Measurements from ENCODE around the gene MAPK14. TPM values are rescaled to one million over a fixed set of nuclear protein-coding genes. Genes with fewer than 3 reads are reported as not detected.

MAPK14 gene
- total RNA-seq, 1 donor from 2014 or later = 38.4 TPM

GRCh38 chr6:36118550-36119107 is 91.0 kb downstream of the MAPK14 start:
- Histone ChIP-seq H3K27me3 (ENCODE audit: control insufficient read depth, insufficient read depth, low read length) (no peaks in the 10 kb centered on the region), H3K4me3 (ENCODE audit: low read depth, low read length) (no peak overlapping the region), H3K36me3 (ENCODE audit: control insufficient read depth, insufficient read depth, low read length) (no peaks in the 10 kb centered on the region)
- no peak for TF ChIP-seq CTCF (IDR thresholded peaks at IDR 0.05; ENCODE audit: insufficient read depth, low read length, severe bottlenecking)
- FAIRE-seq = peak; percentile 18
- peak; percentile 75 for DNase-seq (ENCODE audit: low read depth)

- TF ChIP-seq CTCF (IDR thresholded peaks at IDR 0.05; ENCODE audit: insufficient read depth, low read length, severe bottlenecking) = no peak
- no peak overlapping the region for H3K4me3 ChIP-seq (ENCODE audit: low read depth, low read length)
- DNase-seq (ENCODE audit: low read depth) (no peak), FAIRE-seq (no peak)
- no peaks in the 10 kb centered on the region for H3K36me3 ChIP-seq (ENCODE audit: control insufficient read depth, insufficient read depth, low read length)
- no peaks in the 10 kb centered on the region for H3K27me3 ChIP-seq (ENCODE audit: control insufficient read depth, insufficient read depth, low read length)
Observed at GRCh38 chr6:36119209-36119608, 91.6 kb downstream of the MAPK14 start.

- H3K27me3 ChIP-seq (ENCODE audit: control insufficient read depth, insufficient read depth, low read length) = no peaks in the 10 kb centered on the region
- no peak for TF ChIP-seq CTCF (IDR thresholded peaks at IDR 0.05; ENCODE audit: insufficient read depth, low read length, severe bottlenecking)
- DNase-seq (ENCODE audit: low read depth) (no peak), FAIRE-seq (no peak)
- H3K4me3 ChIP-seq (ENCODE audit: low read depth, low read length) = no peak overlapping the region
- no peaks in the 10 kb centered on the region for H3K36me3 ChIP-seq (ENCODE audit: control insufficient read depth, insufficient read depth, low read length)
Observed at GRCh38 chr6:36120018-36120417, 92.4 kb downstream of the MAPK14 start.

DNA sequence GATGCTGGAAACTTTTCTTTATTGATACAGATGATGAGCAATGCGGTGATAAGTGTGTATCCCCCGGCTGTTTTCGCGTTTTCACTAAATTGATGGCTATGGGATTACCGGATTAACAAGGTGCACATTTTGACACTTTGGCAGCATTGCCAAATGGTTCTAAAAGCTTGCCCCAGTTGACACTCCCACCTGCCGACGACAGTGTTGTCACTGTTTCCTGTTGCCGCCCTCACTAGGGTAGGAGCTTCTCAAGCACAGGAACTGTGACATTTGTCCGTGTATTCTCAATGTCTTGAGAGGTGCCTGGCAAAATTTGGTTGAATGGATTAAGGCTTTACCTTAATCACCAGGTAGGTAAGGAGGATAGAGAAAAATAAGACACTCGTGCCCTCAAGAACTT is 92.9 kb downstream of the MAPK14 start:
- no peak for DNase-seq (ENCODE audit: low read depth)
- H3K36me3 ChIP-seq (ENCODE audit: control insufficient read depth, insufficient read depth, low read length) = no peaks in the 10 kb centered on the region
- H3K4me3 ChIP-seq (ENCODE audit: low read depth, low read length) = no peak overlapping the region
- H3K27me3 ChIP-seq (ENCODE audit: control insufficient read depth, insufficient read depth, low read length) = no peaks in the 10 kb centered on the region
- FAIRE-seq = no peak
- no peak for TF ChIP-seq CTCF (IDR thresholded peaks at IDR 0.05; ENCODE audit: insufficient read depth, low read length, severe bottlenecking)

DNA sequence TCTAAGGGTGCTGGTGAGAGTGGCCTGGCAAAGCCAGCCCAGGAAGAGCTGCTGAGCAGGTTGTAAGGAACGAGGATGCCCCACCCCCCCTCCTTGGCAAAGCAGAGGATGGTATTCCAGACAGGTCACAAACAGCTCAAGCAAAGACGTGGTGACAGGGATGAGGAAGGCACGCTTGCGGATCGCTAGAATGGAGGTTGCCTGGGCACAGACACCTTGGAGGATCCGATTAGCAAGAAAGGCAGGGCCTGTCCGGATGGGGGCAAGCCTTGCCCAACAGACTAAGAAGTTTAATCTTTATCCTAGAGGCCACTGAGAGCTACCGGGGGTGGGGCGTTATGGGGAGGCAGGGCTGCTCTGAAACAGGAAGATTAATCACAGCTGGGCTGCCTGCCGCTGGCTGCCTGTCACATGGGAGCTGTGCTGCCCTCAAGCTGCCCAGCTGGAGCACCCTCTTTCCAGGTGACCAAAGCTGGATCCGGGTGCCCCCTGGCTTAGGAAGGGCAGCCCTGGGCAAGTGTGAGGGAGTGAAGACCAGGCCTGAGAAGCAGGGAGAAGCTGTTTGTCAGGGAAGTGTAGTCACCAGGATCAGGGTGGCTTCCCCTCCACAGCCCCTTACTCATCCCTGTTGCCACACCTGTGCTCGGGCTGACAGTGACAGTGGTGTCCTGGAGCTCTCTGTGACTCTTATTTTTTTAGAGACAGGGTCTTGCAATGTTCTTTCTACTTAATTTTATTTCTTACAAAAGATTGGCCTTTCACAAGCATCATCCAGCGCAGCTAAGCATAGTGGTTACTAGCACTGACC is 93.6 kb downstream of the MAPK14 start:
- Histone ChIP-seq H3K27me3 (ENCODE audit: control insufficient read depth, insufficient read depth, low read length) (no peaks in the 10 kb centered on the region), H3K4me3 (ENCODE audit: low read depth, low read length) (no peak overlapping the region), H3K36me3 (ENCODE audit: control insufficient read depth, insufficient read depth, low read length) (no peaks in the 10 kb centered on the region)
- peak; percentile 70 for DNase-seq (ENCODE audit: low read depth)
- FAIRE-seq = no peak
- peak; percentile 7 for TF ChIP-seq CTCF (IDR thresholded peaks at IDR 0.05; ENCODE audit: insufficient read depth, low read length, severe bottlenecking)
